Activated naive CD8-positive, alpha-beta T cell treated with anti-CD3 and anti-CD28 coated beads, Interleukin-2, amount 50 U/mL, for 16 hours (primary cell): ENCODE data around the gene EBF3.
"Not testable (repeated sequence)": the region's sequence is repeated elsewhere in the genome, so short reads cannot be mapped to it uniquely, and the experiment has no call there.

ENCODE experiments used
- DNase-seq: peaks from one replicate; pipeline ENCODE4 v3.0.0-alpha.2; 2020; ENCODE audit warnings: low read depth, low spot score

EBF3 gene

GRCh38 chr10:129929343-129930292, 34.5 kb downstream of the EBF3 start:
- no peak for DNase-seq

- DNase-seq: no peak
These were observed 36.5 kb downstream of the EBF3 start for GRCh38 chr10:129927351-129928120.

- DNase-seq: no peak
These were observed 37.7 kb downstream of the EBF3 start for GRCh38 chr10:129926066-129927055.

GRCh38 chr10:129924375-129925085, 39.5 kb downstream of the EBF3 start:
- DNase-seq: no peak

- DNase-seq: no peak
These were observed 41.4 kb downstream of the EBF3 start for GRCh38 chr10:129922598-129923123.

GRCh38 chr10:129921801-129922597, 42.1 kb downstream of the EBF3 start:
- no peak for DNase-seq

- DNase-seq: no peak
These were observed 42.9 kb downstream of the EBF3 start for GRCh38 chr10:129921065-129921670.

- not testable (repeated sequence) for DNase-seq
These were observed 43.9 kb downstream of the EBF3 start for GRCh38 chr10:129920187-129920586.

GRCh38 chr10:129919358-129919757, 44.7 kb downstream of the EBF3 start:
- DNase-seq: no peak

GRCh38 chr10:129918836-129919235, 45.2 kb downstream of the EBF3 start:
- no peak for DNase-seq

GRCh38 chr10:129918401-129918800, 45.7 kb downstream of the EBF3 start:
- no peak for DNase-seq

GRCh38 chr10:129917936-129918335, 46.1 kb downstream of the EBF3 start:
- DNase-seq: no peak

- no peak for DNase-seq
These were observed 47.5 kb downstream of the EBF3 start for GRCh38 chr10:129916506-129916995.

GRCh38 chr10:129915526-129916378, 48.3 kb downstream of the EBF3 start:
- no peak for DNase-seq

- DNase-seq: no peak
These were observed 49.1 kb downstream of the EBF3 start for GRCh38 chr10:129914960-129915359.

GRCh38 chr10:129914153-129914855, 49.8 kb downstream of the EBF3 start:
- no peak for DNase-seq

- no peak for DNase-seq
These were observed 50.9 kb downstream of the EBF3 start for GRCh38 chr10:129912986-129913695.
